Measurements from ENCODE around the gene BCOR. TPM values are rescaled to one million over a fixed set of nuclear protein-coding genes. Genes with fewer than 3 reads are reported as not detected.

Gene BCOR
- total and polyA plus RNA-seq, 9 of the 15 experiments (the other 6 are each of a cell fraction or from before 2014, with no cell fraction given): 27.5 to 113 (median 37.6) TPM

- no peak for TF ChIP-seq HDAC3 (IDR thresholded peaks at IDR 0.05; ENCODE audit: borderline replicate concordance, partially characterized antibody)
- no peak for TF ChIP-seq PYGO2 (tag; IDR thresholded peaks at IDR 0.05)
- no peak for TF ChIP-seq LARP7 (IDR thresholded peaks at IDR 0.05)
- no peak for TF ChIP-seq ZBTB5 (IDR thresholded peaks at IDR 0.05)
- TF ChIP-seq ZNF609 (CRISPR knock-in tag; IDR thresholded peaks at IDR 0.05; ENCODE audit: borderline replicate concordance): no peak
- TF ChIP-seq ZNF668 (CRISPR knock-in tag; IDR thresholded peaks at IDR 0.05): no peak
Measured at GRCh38 chrX:40056420-40056819, 41.3 kb downstream of the BCOR start (continued).
